GM12878 (cell line): ENCODE measurements around the gene ATAD2B. TPM values are rescaled to one million over a fixed set of nuclear protein-coding genes. Genes with fewer than 3 reads are reported as not detected.

ENCODE experiments used
- ATAC-seq: fragments of 200-7000 bp; cut with Tn5 transposase; 3 replicates; pipeline ENCODE4 v1.9.1; 2020; ENCODE audit warnings: mild to moderate bottlenecking, moderate library complexity
- BruUV-seq: library from RNA; stranded (reverse); fragments of 400-500 nt; replicated peaks from 2 replicates; lab custom pipeline; 2021; lab: Mats Ljungman, UMichigan
- CTCF ChIA-PET: fragments of 300-600 bp; sonication (Branson Sonifier 250); formaldehyde crosslinking; extraction: SDS; loops from one replicate; lab custom pipeline; 2021; ENCODE audit warnings: inconsistent platforms; lab: Yijun Ruan, JAX
- POLR2A ChIA-PET: fragments of 350-600 bp; formaldehyde crosslinking; extraction: SDS; loops from one replicate; lab custom pipeline; 2021; ENCODE audit warnings: inconsistent platforms; lab: Charles Lee
- RAD21 ChIA-PET: fragments of 300-600 bp; sonication (Branson Sonifier 250); formaldehyde crosslinking; loops from one replicate; lab custom pipeline; 2023; ENCODE audit warnings: antibody characterized with exemption; ENCODE audit not compliant: unreplicated experiment; lab: Charles Lee
- SMC1A ChIA-PET: fragments of 300-600 bp; sonication (Branson Sonifier 250); formaldehyde crosslinking; loops from one replicate; lab custom pipeline; 2023; ENCODE audit not compliant: unreplicated experiment, uncharacterized antibody; lab: Charles Lee
- DNase-seq: peaks from one replicate; pipeline ENCODE4 v3.0.0-alpha.2; 2011; ENCODE audit warnings: low read depth, low spot score
- FAIRE-seq: peaks from 3 replicates; lab custom pipeline; 2011; peaks lifted over from hg19 to GRCh38; lab: Jason Lieb, UNC
- H2AFZ ChIP-seq: 2 replicates; pipeline ENCODE4 v1.6.0; 2011; ENCODE audit warnings: low read depth, low read length, control low read depth; ENCODE audit not compliant: control insufficient read depth
- H3K27ac ChIP-seq: 2 replicates; pipeline ENCODE4 v1.5.1; 2011; ENCODE audit warnings: control low read depth; ENCODE audit not compliant: control insufficient read depth, insufficient read depth
- H3K27me3 ChIP-seq, 2 experiments: replicated peaks in 1 of 2; 2 replicates each; pipeline versions ENCODE4 v1.6.0 to v1.6.1; 2011; ENCODE audit warnings: low read length in 1 of 2; ENCODE audit not compliant: control insufficient read depth in 2 of 2, insufficient read depth in 2 of 2
- H3K36me3 ChIP-seq, 2 experiments: 2 replicates each; pipeline ENCODE4 v1.5.1; 2011; ENCODE audit warnings: low read length in 1 of 2; ENCODE audit not compliant: control insufficient read depth in 2 of 2, insufficient read depth in 2 of 2
- H3K4me1 ChIP-seq: 2 replicates; pipeline ENCODE4 v1.6.1; 2011; ENCODE audit warnings: mild to moderate bottlenecking, low read length, moderate library complexity, mixed read lengths; ENCODE audit not compliant: control insufficient read depth, insufficient read depth
- H3K4me2 ChIP-seq: 2 replicates; pipeline ENCODE4 v1.6.0; 2011; ENCODE audit warnings: control low read depth; ENCODE audit not compliant: control insufficient read depth, insufficient read depth
- H3K4me3 ChIP-seq: fragments of 200-600 bp; sonication (generic); 2 replicates; pipeline ENCODE4 v1.5.1; 2016
- H3K79me2 ChIP-seq: 2 replicates; pipeline ENCODE4 v1.6.0; 2011; ENCODE audit warnings: low read length; ENCODE audit not compliant: control insufficient read depth, insufficient read depth
- H3K9ac ChIP-seq: 2 replicates; pipeline ENCODE4 v1.8.0; 2011; ENCODE audit warnings: low read length, control low read depth, mixed read lengths; ENCODE audit not compliant: control insufficient read depth, insufficient read depth
- H3K9me3 ChIP-seq: replicated peaks from 3 replicates; pipeline ENCODE4 v1.5.1; 2011; ENCODE audit warnings: mild to moderate bottlenecking, low read length; ENCODE audit not compliant: control insufficient read depth, insufficient read depth
- H4K20me1 ChIP-seq: 2 replicates; pipeline ENCODE4 v1.6.0; 2011; ENCODE audit not compliant: control insufficient read depth, insufficient read depth
- BCL11A ChIP-seq: IDR thresholded peaks from 2 replicates; pipeline ENCODE4 v1.6.1; 2011; ENCODE audit warnings: low read depth, low read length
- ETV6 ChIP-seq, 2 experiments: fragments of 450-650 bp in 1 of 2; IDR thresholded peaks in 1 of 2; conservative IDR thresholded peaks in 1 of 2; 2 replicates each; pipeline ENCODE4 v1.6.1; 2014; ENCODE audit warnings: antibody characterized with exemption in 1 of 2, borderline replicate concordance in 1 of 2, low read depth in 1 of 2, mild to moderate bottlenecking in 1 of 2, moderate library complexity in 1 of 2
- HDAC2 ChIP-seq: fragments of 200-600 bp; sonication (generic); IDR thresholded peaks from 2 replicates; pipeline ENCODE4 v1.6.1; 2017
- IKZF1 ChIP-seq: fragments of 450-650 bp; conservative IDR thresholded peaks from 2 replicates; pipeline ENCODE4 v1.6.1; 2017; ENCODE audit warnings: antibody characterized with exemption, mild to moderate bottlenecking
- IRF4 ChIP-seq: IDR thresholded peaks from 2 replicates; pipeline ENCODE4 v1.6.1; 2011; ENCODE audit warnings: low read depth, low read length
- MEF2B ChIP-seq: fragments of 450-650 bp; IDR thresholded peaks from 2 replicates; pipeline ENCODE4 v1.6.1; 2018; ENCODE audit warnings: mild to moderate bottlenecking, moderate library complexity; ENCODE audit not compliant: partially characterized antibody, poor library complexity, severe bottlenecking
- MTA3 ChIP-seq: IDR thresholded peaks from 2 replicates; pipeline ENCODE4 v1.6.1; 2012; ENCODE audit warnings: low read length, inconsistent platforms, borderline replicate concordance
- NR2C2 ChIP-seq: IDR thresholded peaks from 2 replicates; pipeline ENCODE4 v1.6.1; 2011; ENCODE audit warnings: borderline replicate concordance, low read depth; ENCODE audit not compliant: control insufficient read depth, insufficient read length
- NRF1 ChIP-seq: conservative IDR thresholded peaks from 2 replicates; pipeline ENCODE4 v1.6.1; 2011; ENCODE audit warnings: mild to moderate bottlenecking, low read depth, low read length, improper control_type of control experiment
- PML ChIP-seq: IDR thresholded peaks from 2 replicates; pipeline ENCODE4 v1.6.1; 2012; ENCODE audit warnings: low read length, inconsistent platforms
- PRDM15 ChIP-seq: fragments of 450-650 bp; formaldehyde crosslinking; IDR thresholded peaks from 2 replicates; pipeline ENCODE4 v1.4.0; 2020; ENCODE audit warnings: mild to moderate bottlenecking, moderate library complexity
- SP1 ChIP-seq: IDR thresholded peaks from one replicate; pipeline ENCODE4 v1.6.1; 2011; ENCODE audit warnings: low read depth, low read length
- SRF ChIP-seq, 2 experiments: IDR thresholded peaks; 2 replicates each; pipeline ENCODE4 v1.6.1; 2011; ENCODE audit warnings: low read depth in 2 of 2, low read length in 2 of 2, mild to moderate bottlenecking in 1 of 2, moderate library complexity in 1 of 2
- ZNF274 ChIP-seq: IDR thresholded peaks from one replicate; pipeline ENCODE4 v1.8.0; 2011; ENCODE audit not compliant: insufficient read length, insufficient read depth
- WGBS: methylation state at CpG from one replicate; pipeline ENCODE4 v1.1.6; 2016; ENCODE audit warnings: low lambda C conversion rate; ENCODE audit not compliant: insufficient replicate concordance, insufficient coverage; ENCODE audit errors: missing lambda C conversion rate; 5-methylcytosine and 5-hydroxymethylcytosine counted together
- in situ Hi-C: fragments of 300-500 bp; cut with MboI; formaldehyde crosslinking; loops from 9 replicates; pipeline ENCODE4 v1.14.3; 2018; ENCODE audit warnings: mixed read lengths
- intact Hi-C: fragments of 100-400 bp; cut with micrococcal nuclease; formaldehyde crosslinking; loops from one replicate; pipeline ENCODE4 v1.14.2; 2022; ENCODE audit not compliant: unreplicated experiment
- polyA plus RNA-seq, 11 experiments: library from polyadenylated mRNA; depleted of rRNA in 4 of 11; unstranded in 6 of 11; stranded (reverse) in 5 of 11; fragments of >200 nt; fragmentation: Nextera tagmentation in 4 of 11; fragmentation: Illumina TruSeq in 1 of 11; extraction: Ambion mirVana in 4 of 11; extraction: Trizol in 1 of 11; gene quantifications; 1 replicate in 1 of 11; 2 replicates in 10 of 11; pipeline versions ENCODE4 v1.2.1 to v1.2.3, GENCODE V29; 2011 to 2016; ENCODE audit warnings: inconsistent platforms in 2 of 11, missing spikeins in 2 of 11, low read depth in 1 of 11
- total RNA-seq, 4 experiments: library from RNA; depleted of rRNA in 3 of 4; stranded (reverse); fragments of >200 nt in 3 of 4; fragmentation: Illumina TruSeq in 1 of 4; extraction: Trizol in 1 of 4; gene quantifications; 2 replicates each; pipeline versions ENCODE4 v1.2.1 to v1.2.3, GENCODE V29; 2013 to 2021
- TF ChIP-seq, protein P1 (sequence below): IDR thresholded peaks from 2 replicates; pipeline ENCODE4 v1.6.1; 2012; ENCODE audit warnings: improper control_type of control experiment, low read depth, low read length; ENCODE audit not compliant: insufficient replicate concordance
- TF ChIP-seq, protein P2 (sequence below): IDR thresholded peaks from 2 replicates; pipeline ENCODE4 v1.6.1; 2012; ENCODE audit warnings: low read depth, low read length, improper control_type of control experiment

ATAD2B gene
- total and polyA plus RNA-seq, 10 of the 15 experiments (the other 5 are each of a cell fraction or from before 2014, with no cell fraction given), result 3.6 to 29.9 (median 16.8) TPM

- WGBS, result 93% methylated on average over 2 of the region's 2 CpGs
- in situ Hi-C loops, result no loop called here
- no peak overlapping the region for H3K9ac ChIP-seq
- no peaks in the 10 kb centered on the region for H3K4me1 ChIP-seq
- H3K79me2 ChIP-seq, result no peaks in the 10 kb centered on the region
- DNase-seq (no peak), FAIRE-seq (no peak), ATAC-seq (no peak)
- no TSS peak for BruUV-seq
- CTCF ChIA-PET, result no interaction called here
- no peak overlapping the region for H2AFZ ChIP-seq
- H3K27ac ChIP-seq, result no peak overlapping the region
- H4K20me1 ChIP-seq, result no peaks in the 10 kb centered on the region
- H3K36me3 ChIP-seq, result peaks cover 0 to 2% of the 10 kb centered on the region in 2 experiments; a peak in 1 of 4 replicates
- POLR2A ChIA-PET, result no interaction called here
- SMC1A ChIA-PET, result no interaction called here
- RAD21 ChIA-PET, result no interaction called here
- H3K4me3 ChIP-seq, result no peak overlapping the region
- no peak overlapping the region for H3K4me2 ChIP-seq
- intact Hi-C loops, result no loop called here
- no peaks in the 10 kb centered on the region for H3K27me3 ChIP-seq
- H3K9me3 ChIP-seq, result no peaks in the 10 kb centered on the region
- no peak for TF ChIP-seq MTA3
- TF ChIP-seq PRDM15, result no peak
- TF ChIP-seq, protein P1, sequence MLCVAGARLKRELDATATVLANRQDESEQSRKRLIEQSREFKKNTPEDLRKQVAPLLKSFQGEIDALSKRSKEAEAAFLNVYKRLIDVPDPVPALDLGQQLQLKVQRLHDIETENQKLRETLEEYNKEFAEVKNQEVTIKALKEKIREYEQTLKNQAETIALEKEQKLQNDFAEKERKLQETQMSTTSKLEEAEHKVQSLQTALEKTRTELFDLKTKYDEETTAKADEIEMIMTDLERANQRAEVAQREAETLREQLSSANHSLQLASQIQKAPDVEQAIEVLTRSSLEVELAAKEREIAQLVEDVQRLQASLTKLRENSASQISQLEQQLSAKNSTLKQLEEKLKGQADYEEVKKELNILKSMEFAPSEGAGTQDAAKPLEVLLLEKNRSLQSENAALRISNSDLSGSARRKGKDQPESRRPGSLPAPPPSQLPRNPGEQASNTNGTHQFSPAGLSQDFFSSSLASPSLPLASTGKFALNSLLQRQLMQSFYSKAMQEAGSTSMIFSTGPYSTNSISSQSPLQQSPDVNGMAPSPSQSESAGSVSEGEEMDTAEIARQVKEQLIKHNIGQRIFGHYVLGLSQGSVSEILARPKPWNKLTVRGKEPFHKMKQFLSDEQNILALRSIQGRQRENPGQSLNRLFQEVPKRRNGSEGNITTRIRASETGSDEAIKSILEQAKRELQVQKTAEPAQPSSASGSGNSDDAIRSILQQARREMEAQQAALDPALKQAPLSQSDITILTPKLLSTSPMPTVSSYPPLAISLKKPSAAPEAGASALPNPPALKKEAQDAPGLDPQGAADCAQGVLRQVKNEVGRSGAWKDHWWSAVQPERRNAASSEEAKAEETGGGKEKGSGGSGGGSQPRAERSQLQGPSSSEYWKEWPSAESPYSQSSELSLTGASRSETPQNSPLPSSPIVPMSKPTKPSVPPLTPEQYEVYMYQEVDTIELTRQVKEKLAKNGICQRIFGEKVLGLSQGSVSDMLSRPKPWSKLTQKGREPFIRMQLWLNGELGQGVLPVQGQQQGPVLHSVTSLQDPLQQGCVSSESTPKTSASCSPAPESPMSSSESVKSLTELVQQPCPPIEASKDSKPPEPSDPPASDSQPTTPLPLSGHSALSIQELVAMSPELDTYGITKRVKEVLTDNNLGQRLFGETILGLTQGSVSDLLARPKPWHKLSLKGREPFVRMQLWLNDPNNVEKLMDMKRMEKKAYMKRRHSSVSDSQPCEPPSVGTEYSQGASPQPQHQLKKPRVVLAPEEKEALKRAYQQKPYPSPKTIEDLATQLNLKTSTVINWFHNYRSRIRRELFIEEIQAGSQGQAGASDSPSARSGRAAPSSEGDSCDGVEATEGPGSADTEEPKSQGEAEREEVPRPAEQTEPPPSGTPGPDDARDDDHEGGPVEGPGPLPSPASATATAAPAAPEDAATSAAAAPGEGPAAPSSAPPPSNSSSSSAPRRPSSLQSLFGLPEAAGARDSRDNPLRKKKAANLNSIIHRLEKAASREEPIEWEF, result no peak
- no peak for TF ChIP-seq PML
- no peak for TF ChIP-seq SP1
- TF ChIP-seq SRF (IDR thresholded peaks at IDR 0.05; ENCODE audit: low read depth in 2 of 2, low read length in 2 of 2), result no peak
- no peak for TF ChIP-seq MEF2B
- no peak for TF ChIP-seq HDAC2
- TF ChIP-seq ETV6 (conservative IDR thresholded peaks at IDR 0.05 in 1 of 2, IDR thresholded peaks at IDR 0.05 in 1 of 2; ENCODE audit: borderline replicate concordance in 1 of 2, low read depth in 1 of 2), result no peak
- no peak for TF ChIP-seq BCL11A
- TF ChIP-seq NR2C2, result no peak
- no peak for TF ChIP-seq IKZF1
- TF ChIP-seq NRF1, result no peak
- no peak for TF ChIP-seq IRF4
- TF ChIP-seq ZNF274, result no peak
- TF ChIP-seq, protein P2, sequence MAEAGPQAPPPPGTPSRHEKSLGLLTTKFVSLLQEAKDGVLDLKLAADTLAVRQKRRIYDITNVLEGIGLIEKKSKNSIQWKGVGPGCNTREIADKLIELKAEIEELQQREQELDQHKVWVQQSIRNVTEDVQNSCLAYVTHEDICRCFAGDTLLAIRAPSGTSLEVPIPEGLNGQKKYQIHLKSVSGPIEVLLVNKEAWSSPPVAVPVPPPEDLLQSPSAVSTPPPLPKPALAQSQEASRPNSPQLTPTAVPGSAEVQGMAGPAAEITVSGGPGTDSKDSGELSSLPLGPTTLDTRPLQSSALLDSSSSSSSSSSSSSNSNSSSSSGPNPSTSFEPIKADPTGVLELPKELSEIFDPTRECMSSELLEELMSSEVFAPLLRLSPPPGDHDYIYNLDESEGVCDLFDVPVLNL, result no peak
Measured at GRCh38 chr2:23712756-23713151, 214.2 kb downstream of the ATAD2B start.
